KMS-11 (cell line): Measurements from ENCODE around the gene ADGRV1.

Source experiments
- H2AFZ ChIP-seq: fragments of 200-600 bp; sonication (generic); 2 replicates; pipeline ENCODE4 v1.6.1; 2016; ENCODE audit warnings: antibody characterized with exemption, mixed run types, low read depth
- H3K27ac ChIP-seq: fragments of 200-600 bp; sonication (generic); 2 replicates; pipeline ENCODE4 v1.6.1; 2016; ENCODE audit warnings: mild to moderate bottlenecking, mixed run types
- H3K27me3 ChIP-seq: fragments of 200-600 bp; sonication (generic); 2 replicates; pipeline ENCODE4 v1.6.1; 2017; ENCODE audit warnings: mild to moderate bottlenecking, low read depth, mixed run types, moderate library complexity; ENCODE audit not compliant: insufficient read depth
- H3K36me3 ChIP-seq: fragments of 200-600 bp; sonication (generic); 2 replicates; pipeline ENCODE4 v1.6.1; 2017; ENCODE audit warnings: mild to moderate bottlenecking, mixed run types; ENCODE audit not compliant: insufficient read depth
- H3K4me1 ChIP-seq: fragments of 200-600 bp; sonication (generic); 2 replicates; pipeline ENCODE4 v1.6.1; 2016; ENCODE audit warnings: mild to moderate bottlenecking, low read depth, mixed run types; ENCODE audit not compliant: poor library complexity, severe bottlenecking
- H3K4me2 ChIP-seq: fragments of 200-600 bp; sonication (generic); 2 replicates; pipeline ENCODE4 v1.7.0; 2016; ENCODE audit warnings: mild to moderate bottlenecking, mixed run types
- H3K4me3 ChIP-seq: fragments of 200-600 bp; sonication (generic); IDR thresholded peaks from 2 replicates; pipeline ENCODE4 v1.6.1; 2017; ENCODE audit warnings: low read depth, low read length, mixed read lengths; ENCODE audit not compliant: insufficient read depth
- H3K79me2 ChIP-seq: fragments of 200-600 bp; sonication (generic); 2 replicates; pipeline ENCODE4 v1.6.1; 2016; ENCODE audit warnings: low read depth, mixed run types; ENCODE audit not compliant: insufficient read depth
- H3K9ac ChIP-seq: fragments of 200-600 bp; sonication (generic); 2 replicates; pipeline ENCODE4 v1.6.1; 2016; ENCODE audit warnings: mild to moderate bottlenecking, mixed run types
- H4K20me1 ChIP-seq: fragments of 200-600 bp; sonication (generic); 2 replicates; pipeline ENCODE4 v1.6.1; 2016; ENCODE audit warnings: mild to moderate bottlenecking, mixed run types; ENCODE audit not compliant: insufficient read depth
- CTCF ChIP-seq: fragments of 200-600 bp; sonication (generic); conservative IDR thresholded peaks from 2 replicates; pipeline ENCODE4 v1.6.1; 2017; ENCODE audit warnings: low read depth, mild to moderate bottlenecking, antibody characterized with exemption, low read length, moderate library complexity, mixed read lengths

Gene ADGRV1

GRCh38 chr5:91024727-91025126 lies 466.1 kb downstream of the ADGRV1 start:
- no peaks in the 10 kb centered on the region for H3K79me2 ChIP-seq
- no peaks in the 10 kb centered on the region for H3K4me1 ChIP-seq
- H3K4me2 ChIP-seq = no peak overlapping the region
- H3K36me3 ChIP-seq = no peaks in the 10 kb centered on the region
- H2AFZ ChIP-seq = no peak overlapping the region
- TF ChIP-seq CTCF = no peak
- no peak overlapping the region for H3K9ac ChIP-seq
- no peaks in the 10 kb centered on the region for H4K20me1 ChIP-seq
- H3K27ac ChIP-seq = no peak overlapping the region
- no peaks in the 10 kb centered on the region for H3K27me3 ChIP-seq
- H3K4me3 ChIP-seq = no peak overlapping the region

- TF ChIP-seq CTCF = no peak
- Histone ChIP-seq H4K20me1 (no peaks in the 10 kb centered on the region), H3K9ac (no peak overlapping the region), H3K36me3 (no peaks in the 10 kb centered on the region), H2AFZ (no peak overlapping the region), H3K4me2 (no peak overlapping the region), H3K4me3 (no peak overlapping the region), H3K27me3 (no peaks in the 10 kb centered on the region), H3K4me1 (no peaks in the 10 kb centered on the region), H3K79me2 (no peaks in the 10 kb centered on the region), H3K27ac (no peak overlapping the region)
Observed at GRCh38 chr5:91025449-91025848, 466.9 kb downstream of the ADGRV1 start.

- Histone ChIP-seq H3K79me2 (no peaks in the 10 kb centered on the region), H3K27ac (no peak overlapping the region), H2AFZ (no peak overlapping the region), H4K20me1 (no peaks in the 10 kb centered on the region), H3K9ac (no peak overlapping the region), H3K4me3 (no peak overlapping the region), H3K27me3 (no peaks in the 10 kb centered on the region), H3K36me3 (no peaks in the 10 kb centered on the region), H3K4me2 (no peak overlapping the region), H3K4me1 (no peaks in the 10 kb centered on the region)
- no peak for TF ChIP-seq CTCF
Observed at GRCh38 chr5:91025956-91026355, 467.4 kb downstream of the ADGRV1 start.

- no peaks in the 10 kb centered on the region for H4K20me1 ChIP-seq
- H3K27ac ChIP-seq = no peak overlapping the region
- no peaks in the 10 kb centered on the region for H3K79me2 ChIP-seq
- H3K4me3 ChIP-seq = no peak overlapping the region
- no peaks in the 10 kb centered on the region for H3K4me1 ChIP-seq
- H3K4me2 ChIP-seq = no peak overlapping the region
- no peak overlapping the region for H3K9ac ChIP-seq
- no peak overlapping the region for H2AFZ ChIP-seq
- H3K27me3 ChIP-seq = no peaks in the 10 kb centered on the region
- no peak for TF ChIP-seq CTCF
- H3K36me3 ChIP-seq = no peaks in the 10 kb centered on the region
Observed at GRCh38 chr5:91026466-91026865, 467.9 kb downstream of the ADGRV1 start.
